ENCODE measurements around the gene KDM8. TPM values are rescaled to one million over a fixed set of nuclear protein-coding genes. Genes with fewer than 3 reads are reported as not detected.

KDM8 gene
- polyA plus RNA-seq (2013), result 1.7 and 1.8 TPM in 2 replicates

DNA sequence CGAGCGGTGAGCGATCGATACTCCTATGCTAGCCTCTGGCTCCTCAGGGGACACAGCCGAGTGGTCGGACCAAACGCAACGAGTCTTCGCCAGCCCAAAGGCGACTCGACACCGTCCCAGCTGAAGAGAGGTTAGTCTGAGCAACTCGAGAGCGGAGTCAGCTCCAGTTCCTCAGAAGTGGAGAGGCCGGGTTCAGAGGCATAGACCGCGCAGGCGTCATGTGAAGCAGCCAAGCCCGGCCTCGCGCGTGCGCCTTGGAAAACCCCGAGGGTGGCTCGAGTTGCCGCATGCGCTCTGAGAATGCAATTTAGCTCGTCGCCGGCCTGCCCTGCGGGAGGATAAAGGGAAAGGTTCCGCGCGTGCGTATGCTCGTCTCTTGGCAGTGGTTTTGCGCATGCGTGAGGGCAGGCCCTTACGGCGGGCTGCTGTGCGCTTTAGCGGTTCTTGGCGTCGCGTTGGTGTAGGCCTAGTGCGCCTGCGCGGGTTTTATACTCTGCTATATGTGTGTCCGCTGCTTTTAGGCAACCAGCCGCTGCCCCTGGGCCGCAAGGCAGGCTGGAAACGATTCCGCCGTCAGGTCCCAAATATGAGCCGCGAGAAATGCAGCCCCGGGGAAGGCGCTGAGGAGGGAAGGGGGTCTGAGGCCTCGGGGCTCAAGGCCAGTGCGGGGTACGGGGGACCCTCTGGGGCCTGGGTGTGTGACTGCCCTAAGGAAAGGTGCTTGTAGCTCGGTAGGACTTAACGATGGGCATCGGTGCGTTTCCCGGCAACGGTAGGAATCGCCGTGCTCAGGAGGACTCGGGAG, at the start of gene KDM8:
KDM8 (plus strand) TSS at position 20 of the 805 bp plus-strand sequence. CDS start 6,598 bp downstream, outside the sequence.
- H2BK5ac ChIP-seq (ENCODE audit: low read depth, low read length, poor library complexity), result peak within 1 kb of the TSS; percentile 92
- no peak within 1 kb of the TSS for H2BK12ac ChIP-seq (ENCODE audit: low read length)
- H3K27ac ChIP-seq (ENCODE audit: low read depth, low read length), result peak within 1 kb of the TSS; percentile 80
- peaks cover 0 to 2% of the 10 kb centered on the region in 2 experiments for H3K36me3 ChIP-seq (ENCODE audit: control insufficient read depth in 1 of 2, insufficient read depth in 2 of 2, low read length in 2 of 2)
- peak within 1 kb of the TSS; percentile 85 for H2AFZ ChIP-seq (ENCODE audit: insufficient read depth, low read length, poor library complexity)
- H3K4me1 ChIP-seq (ENCODE audit: control insufficient read depth in 1 of 2, insufficient read depth in 2 of 2, low read length in 2 of 2), result peaks cover 3 to 12% of the 10 kb centered on the region in 2 experiments
- H4K91ac ChIP-seq (ENCODE audit: low read depth, low read length), result peak within 1 kb of the TSS; percentile 96
- H3K23ac ChIP-seq (ENCODE audit: low read length), result no peak within 1 kb of the TSS
- WGBS (ENCODE audit: extremely low coverage, insufficient coverage, insufficient read length), result no CpG with 5 or more reads among the region's 70 CpGs
- peak within 1 kb of the TSS; percentile 82 for H3K4me3 ChIP-seq (ENCODE audit: low read depth, low read length)
- H3K9ac ChIP-seq (ENCODE audit: low read length), result peak within 1 kb of the TSS; percentile 93
- peaks cover 6% of the 10 kb centered on the region for H3K79me2 ChIP-seq (ENCODE audit: control insufficient read depth, insufficient read depth, low read length, poor library complexity)
- peak within 1 kb of the TSS; percentile 80 for H3K4ac ChIP-seq (ENCODE audit: low read depth, low read length)
- H3K4me2 ChIP-seq (ENCODE audit: low read length), result peak within 1 kb of the TSS; percentile 95
- peak; percentile 100 for DNase-seq
- peak within 1 kb of the TSS; percentile 94 for H3K18ac ChIP-seq (ENCODE audit: low read length)
- peaks cover 6% of the 10 kb centered on the region for H3K79me1 ChIP-seq (ENCODE audit: low read length)
- H3K14ac ChIP-seq (ENCODE audit: low read length), result peak within 1 kb of the TSS; percentile 97
- no peaks in the 10 kb centered on the region for H3K9me3 ChIP-seq (ENCODE audit: insufficient read depth, low read depth, low read length)
- H4K8ac ChIP-seq (ENCODE audit: low read depth, low read length), result peak within 1 kb of the TSS; percentile 97
- peak within 1 kb of the TSS; percentile 74 for H2BK120ac ChIP-seq (ENCODE audit: insufficient read depth, low read length, poor library complexity)
- no peaks in the 10 kb centered on the region for H3K27me3 ChIP-seq (ENCODE audit: insufficient read depth, low read length)
- peak within 1 kb of the TSS; percentile 58 for H2AK5ac ChIP-seq (ENCODE audit: low read length)
- H4K12ac ChIP-seq (ENCODE audit: low read depth, low read length), result peak within 1 kb of the TSS; percentile 81

GRCh38 chr16:27154705-27155521, 48.4 kb upstream of the KDM8 start:
- H4K8ac ChIP-seq (ENCODE audit: low read depth, low read length), result no peak overlapping the region
- peak overlapping the region; percentile 33 for H3K4me2 ChIP-seq (ENCODE audit: low read length)
- no peak overlapping the region for H2BK12ac ChIP-seq (ENCODE audit: low read length)
- H3K79me1 ChIP-seq (ENCODE audit: low read length), result no peaks in the 10 kb centered on the region
- no CpG with 5 or more reads among the region's 24 CpGs for WGBS (ENCODE audit: extremely low coverage, insufficient coverage, insufficient read length)
- no peak overlapping the region for H2BK5ac ChIP-seq (ENCODE audit: low read depth, low read length, poor library complexity)
- H3K27ac ChIP-seq (ENCODE audit: low read depth, low read length), result no peak overlapping the region
- H3K9ac ChIP-seq (ENCODE audit: low read length), result no peak overlapping the region
- DNase-seq, result peak; percentile 13 to 52
- no peak overlapping the region for H2AFZ ChIP-seq (ENCODE audit: insufficient read depth, low read length, poor library complexity)
- no peak overlapping the region for H3K4ac ChIP-seq (ENCODE audit: low read depth, low read length)
- no peaks in the 10 kb centered on the region for H3K4me1 ChIP-seq (ENCODE audit: control insufficient read depth in 1 of 2, insufficient read depth in 2 of 2, low read length in 2 of 2)
- H3K14ac ChIP-seq (ENCODE audit: low read length), result no peak overlapping the region
- no peaks in the 10 kb centered on the region for H3K36me3 ChIP-seq (ENCODE audit: control insufficient read depth in 1 of 2, insufficient read depth in 2 of 2, low read length in 2 of 2)
- no peak overlapping the region for H3K4me3 ChIP-seq (ENCODE audit: low read depth, low read length)
- no peak overlapping the region for H4K12ac ChIP-seq (ENCODE audit: low read depth, low read length)
- H2BK120ac ChIP-seq (ENCODE audit: insufficient read depth, low read length, poor library complexity), result no peak overlapping the region
- no peak overlapping the region for H2AK5ac ChIP-seq (ENCODE audit: low read length)
- H3K9me3 ChIP-seq (ENCODE audit: insufficient read depth, low read depth, low read length), result no peaks in the 10 kb centered on the region
- no peak overlapping the region for H3K23ac ChIP-seq (ENCODE audit: low read length)
- H3K79me2 ChIP-seq (ENCODE audit: control insufficient read depth, insufficient read depth, low read length, poor library complexity), result no peaks in the 10 kb centered on the region
- no peak overlapping the region for H3K18ac ChIP-seq (ENCODE audit: low read length)
- no peaks in the 10 kb centered on the region for H3K27me3 ChIP-seq (ENCODE audit: insufficient read depth, low read length)
- H4K91ac ChIP-seq (ENCODE audit: low read depth, low read length), result no peak overlapping the region

DNA sequence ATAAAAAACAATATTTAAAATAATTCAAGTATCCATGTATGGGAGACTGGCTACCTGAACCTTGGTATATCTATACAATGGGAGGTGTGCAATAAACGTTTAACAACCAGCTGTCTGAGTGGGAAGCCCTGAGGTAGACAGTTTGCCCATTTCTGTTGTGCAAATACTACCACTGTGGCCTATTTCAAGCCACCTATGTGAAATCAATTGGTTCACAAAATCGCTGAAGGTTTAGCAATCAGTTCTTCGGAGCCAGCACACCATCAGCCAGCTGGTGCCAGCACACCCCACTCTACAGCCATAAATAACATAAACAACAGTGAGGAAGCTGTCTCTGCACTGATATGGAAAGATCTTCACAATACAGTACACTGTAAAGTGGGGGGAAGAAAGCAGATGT, 46.7 kb upstream of the KDM8 start:
- no peaks in the 10 kb centered on the region for H3K36me3 ChIP-seq (ENCODE audit: control insufficient read depth in 1 of 2, insufficient read depth in 2 of 2, low read length in 2 of 2)
- H3K79me2 ChIP-seq (ENCODE audit: control insufficient read depth, insufficient read depth, low read length, poor library complexity), result no peaks in the 10 kb centered on the region
- H3K4me2 ChIP-seq (ENCODE audit: low read length), result no peak overlapping the region
- no peak overlapping the region for H4K91ac ChIP-seq (ENCODE audit: low read depth, low read length)
- H3K4me1 ChIP-seq (ENCODE audit: control insufficient read depth in 1 of 2, insufficient read depth in 2 of 2, low read length in 2 of 2), result no peaks in the 10 kb centered on the region
- H3K4me3 ChIP-seq (ENCODE audit: low read depth, low read length), result no peak overlapping the region
- no peak overlapping the region for H4K8ac ChIP-seq (ENCODE audit: low read depth, low read length)
- H4K12ac ChIP-seq (ENCODE audit: low read depth, low read length), result no peak overlapping the region
- WGBS (ENCODE audit: extremely low coverage, insufficient coverage, insufficient read length), result no CpG with 5 or more reads among the region's 3 CpGs
- H2BK12ac ChIP-seq (ENCODE audit: low read length), result no peak overlapping the region
- H2BK120ac ChIP-seq (ENCODE audit: insufficient read depth, low read length, poor library complexity), result no peak overlapping the region
- no peak overlapping the region for H3K18ac ChIP-seq (ENCODE audit: low read length)
- H3K14ac ChIP-seq (ENCODE audit: low read length), result no peak overlapping the region
- H3K9ac ChIP-seq (ENCODE audit: low read length), result no peak overlapping the region
- H3K4ac ChIP-seq (ENCODE audit: low read depth, low read length), result no peak overlapping the region
- no peak overlapping the region for H3K27ac ChIP-seq (ENCODE audit: low read depth, low read length)
- no peaks in the 10 kb centered on the region for H3K79me1 ChIP-seq (ENCODE audit: low read length)
- DNase-seq, result no peak
- no peak overlapping the region for H2AK5ac ChIP-seq (ENCODE audit: low read length)
- H2AFZ ChIP-seq (ENCODE audit: insufficient read depth, low read length, poor library complexity), result no peak overlapping the region
- no peak overlapping the region for H3K23ac ChIP-seq (ENCODE audit: low read length)
- H3K27me3 ChIP-seq (ENCODE audit: insufficient read depth, low read length), result no peaks in the 10 kb centered on the region
- no peaks in the 10 kb centered on the region for H3K9me3 ChIP-seq (ENCODE audit: insufficient read depth, low read depth, low read length)
- H2BK5ac ChIP-seq (ENCODE audit: low read depth, low read length, poor library complexity), result no peak overlapping the region

DNA sequence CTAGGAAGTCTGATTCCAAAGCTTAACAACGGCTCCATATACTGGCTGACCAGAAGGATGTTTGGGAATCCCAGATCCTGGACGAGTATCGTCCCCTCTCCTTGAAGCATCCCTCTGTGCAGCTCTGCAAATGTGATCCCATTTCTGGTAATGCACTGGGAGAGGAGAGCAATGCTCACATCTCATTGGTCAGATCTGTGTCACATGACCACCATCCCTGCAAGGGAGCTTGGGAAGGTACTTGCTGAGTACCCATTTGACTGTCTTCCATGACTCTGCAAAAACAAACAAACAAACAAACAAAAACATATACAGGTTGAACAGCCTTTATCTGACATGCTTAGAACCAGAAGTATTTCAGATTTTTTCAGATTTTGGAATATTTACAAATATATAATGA, 41.9 kb upstream of the KDM8 start:
- Histone ChIP-seq H3K27me3 (ENCODE audit: insufficient read depth, low read length) (no peaks in the 10 kb centered on the region), H3K9me3 (ENCODE audit: insufficient read depth, low read depth, low read length) (peaks cover 3% of the 10 kb centered on the region), H3K9ac (ENCODE audit: low read length) (no peak overlapping the region), H4K8ac (ENCODE audit: low read depth, low read length) (no peak overlapping the region), H3K79me2 (ENCODE audit: control insufficient read depth, insufficient read depth, low read length, poor library complexity) (no peaks in the 10 kb centered on the region), H2BK5ac (ENCODE audit: low read depth, low read length, poor library complexity) (no peak overlapping the region), H2BK12ac (ENCODE audit: low read length) (no peak overlapping the region), H2BK120ac (ENCODE audit: insufficient read depth, low read length, poor library complexity) (no peak overlapping the region), H2AK5ac (ENCODE audit: low read length) (no peak overlapping the region), H3K4ac (ENCODE audit: low read depth, low read length) (no peak overlapping the region), H3K4me3 (ENCODE audit: low read depth, low read length) (no peak overlapping the region), H3K79me1 (ENCODE audit: low read length) (no peaks in the 10 kb centered on the region), H2AFZ (ENCODE audit: insufficient read depth, low read length, poor library complexity) (no peak overlapping the region), H3K18ac (ENCODE audit: low read length) (no peak overlapping the region), H4K12ac (ENCODE audit: low read depth, low read length) (no peak overlapping the region), H3K14ac (ENCODE audit: low read length) (no peak overlapping the region), H3K23ac (ENCODE audit: low read length) (no peak overlapping the region), H3K4me2 (ENCODE audit: low read length) (no peak overlapping the region), H3K4me1 (ENCODE audit: control insufficient read depth in 1 of 2, insufficient read depth in 2 of 2, low read length in 2 of 2) (no peaks in the 10 kb centered on the region), H3K36me3 (ENCODE audit: control insufficient read depth in 1 of 2, insufficient read depth in 2 of 2, low read length in 2 of 2) (no peaks in the 10 kb centered on the region), H4K91ac (ENCODE audit: low read depth, low read length) (no peak overlapping the region), H3K27ac (ENCODE audit: low read depth, low read length) (no peak overlapping the region)
- no CpG with 5 or more reads among the region's 3 CpGs for WGBS (ENCODE audit: extremely low coverage, insufficient coverage, insufficient read length)
- no peak for DNase-seq
